ENCODE measurements around the gene XPR1. TPM values are rescaled to one million over a fixed set of nuclear protein-coding genes. Genes with fewer than 3 reads are reported as not detected.
"Not testable (repeated sequence)": the region's sequence is repeated elsewhere in the genome, so short reads cannot be mapped to it uniquely, and the experiment has no call there.

XPR1 gene
- polyA plus RNA-seq, 10 donors, result 9.0 to 12.7 (median 11.1) TPM

GRCh38 chr1:180779584-180779983 lies 147.8 kb downstream of the XPR1 start:
- DNase-seq, result no peak

- no peak for DNase-seq
Observed at GRCh38 chr1:180781718-180782117, 149.9 kb downstream of the XPR1 start.

- DNase-seq, result no peak
Observed at GRCh38 chr1:180785291-180785690, 153.5 kb downstream of the XPR1 start.

GRCh38 chr1:180785887-180786286 lies 154.1 kb downstream of the XPR1 start:
- DNase-seq, result no peak

GRCh38 chr1:180786624-180787023 lies 154.8 kb downstream of the XPR1 start:
- DNase-seq, result no peak

GRCh38 chr1:180787628-180788307 lies 155.9 kb downstream of the XPR1 start:
- no peak for DNase-seq

- no peak for DNase-seq
Observed at GRCh38 chr1:180789460-180789859, 157.6 kb downstream of the XPR1 start.

- DNase-seq, result not testable (repeated sequence)
Observed at GRCh38 chr1:180791152-180791551, 159.3 kb downstream of the XPR1 start.

- DNase-seq, result no peak
Observed at GRCh38 chr1:180791806-180792205, 160.0 kb downstream of the XPR1 start.

GRCh38 chr1:180793451-180793850 lies 161.6 kb downstream of the XPR1 start:
- DNase-seq, result no peak

GRCh38 chr1:180796897-180797640 lies 165.2 kb downstream of the XPR1 start:
- no peak for DNase-seq

GRCh38 chr1:180800945-180801344 lies 169.1 kb downstream of the XPR1 start:
- DNase-seq, result no peak

GRCh38 chr1:180802813-180803212 lies 171.0 kb downstream of the XPR1 start:
- DNase-seq, result no peak

GRCh38 chr1:180805316-180805715 lies 173.5 kb downstream of the XPR1 start:
- no peak for DNase-seq

- DNase-seq, result no peak
Observed at GRCh38 chr1:180811298-180811697, 179.5 kb downstream of the XPR1 start.

- DNase-seq, result no peak
Observed at GRCh38 chr1:180811886-180812285, 180.1 kb downstream of the XPR1 start.

GRCh38 chr1:180814258-180814657 lies 182.4 kb downstream of the XPR1 start:
- DNase-seq, result no peak

- DNase-seq, result no peak
Observed at GRCh38 chr1:180815188-180815587, 183.4 kb downstream of the XPR1 start.

- DNase-seq, result no peak
Observed at GRCh38 chr1:180816132-180816531, 184.3 kb downstream of the XPR1 start.

GRCh38 chr1:180821970-180822369 lies 190.1 kb downstream of the XPR1 start:
- no peak for DNase-seq

- DNase-seq, result not testable (repeated sequence)
Observed at GRCh38 chr1:180831507-180831906, 199.7 kb downstream of the XPR1 start.

GRCh38 chr1:180833180-180833579 lies 201.4 kb downstream of the XPR1 start:
- DNase-seq, result not testable (repeated sequence)

GRCh38 chr1:180836449-180836848 lies 204.6 kb downstream of the XPR1 start:
- no peak for DNase-seq
